A549 (cell line): ENCODE data around the gene TIAM2. TPM values are rescaled to one million over a fixed set of nuclear protein-coding genes. Genes with fewer than 3 reads are reported as not detected.
"Not testable (repeated sequence)": the region's sequence is repeated elsewhere in the genome, so short reads cannot be mapped to it uniquely, and the experiment has no call there.

Experiments
- ATAC-seq, 2 experiments: fragments of 200-7000 bp in 1 of 2; fragments of >200 bp in 1 of 2; cut with Nextera tagmentation in 1 of 2; cut with Tn5 transposase in 1 of 2; 3 replicates each; pipeline versions ENCODE4 v1.8.0 to v1.9.1; 2018 to 2020; ENCODE audit warnings: mild to moderate bottlenecking in 1 of 2, moderate library complexity in 1 of 2
- CTCF ChIA-PET: fragments of 300-600 bp; sonication (Branson Sonifier 250); formaldehyde crosslinking; extraction: SDS; loops from one replicate; lab custom pipeline; 2021; ENCODE audit warnings: antibody characterized with exemption, inconsistent platforms; lab: Yijun Ruan, JAX
- POLR2A ChIA-PET: fragments of 350-600 bp; formaldehyde crosslinking; extraction: SDS; loops from one replicate; lab custom pipeline; 2021; ENCODE audit warnings: antibody characterized with exemption, inconsistent platforms; lab: Yijun Ruan, JAX
- DNase-seq, 2 experiments: peaks; one replicate each; pipeline versions ENCODE4 v3.0.0 to v3.0.0-alpha.2; 2011 to 2016; ENCODE audit warnings: low read depth in 1 of 2, low spot score in 1 of 2
- FAIRE-seq: peaks from 2 replicates; lab custom pipeline; 2011; peaks lifted over from hg19 to GRCh38; lab: Jason Lieb, UNC
- H3K27ac ChIP-seq, 2 experiments: fragments of >200 bp; sonication (Bioruptor Twin); formaldehyde crosslinking; 3 replicates each; pipeline ENCODE4 v1.5.1; 2016 to 2017
- H3K4me1 ChIP-seq: fragments of >200 bp; sonication (Bioruptor Twin); formaldehyde crosslinking; 3 replicates; pipeline ENCODE4 v1.6.1; 2016
- H3K4me2 ChIP-seq: fragments of >200 bp; sonication (Bioruptor Twin); formaldehyde crosslinking; 3 replicates; pipeline ENCODE4 v1.6.1; 2016
- H3K4me3 ChIP-seq: fragments of >200 bp; sonication (Bioruptor Twin); formaldehyde crosslinking; 3 replicates; pipeline ENCODE4 v1.5.1; 2016
- H3K9me3 ChIP-seq: fragments of >200 bp; sonication (Bioruptor Twin); formaldehyde crosslinking; 3 replicates; pipeline ENCODE4 v1.6.1; 2016
- BCL3 ChIP-seq: fragments of >200 bp; sonication (Bioruptor Twin); formaldehyde crosslinking; IDR thresholded peaks from 3 replicates; pipeline ENCODE4 v1.6.1; 2016
- CBX8 ChIP-seq: fragments of 200-600 bp; sonication (generic); IDR thresholded peaks from 2 replicates; pipeline ENCODE4 v1.6.1; 2016
- CEBPB ChIP-seq, 2 experiments: fragments of >200 bp in 1 of 2; sonication (Bioruptor Twin) in 1 of 2; formaldehyde crosslinking in 1 of 2; IDR thresholded peaks; 2 replicates each; pipeline ENCODE4 v1.6.1; 2012 to 2016
- ELK1 ChIP-seq: fragments of 150-350 bp; IDR thresholded peaks from 2 replicates; pipeline ENCODE4 v1.6.1; 2014; ENCODE audit warnings: low read depth, mild to moderate bottlenecking, low read length
- ESRRA ChIP-seq: fragments of 150-350 bp; IDR thresholded peaks from 2 replicates; pipeline ENCODE4 v1.6.1; 2014; ENCODE audit warnings: mild to moderate bottlenecking, low read length, borderline replicate concordance
- FOSB ChIP-seq: fragments of 250-450 bp; sonication (Bioruptor Pico); IDR thresholded peaks from 2 replicates; pipeline ENCODE4 v1.5.0; 2020; ENCODE audit warnings: mild to moderate bottlenecking, moderate library complexity
- FOSL2 ChIP-seq, 2 experiments: fragments of 450-650 bp in 1 of 2; fragments of >200 bp in 1 of 2; sonication (Bioruptor Twin) in 1 of 2; formaldehyde crosslinking; IDR thresholded peaks; 2 replicates each; pipeline versions ENCODE4 v1.5.0 to v1.6.1; 2016 to 2020; ENCODE audit warnings: mild to moderate bottlenecking in 1 of 2, moderate library complexity in 1 of 2
- GATA3 ChIP-seq: IDR thresholded peaks from 2 replicates; pipeline ENCODE4 v1.6.1; 2012; ENCODE audit warnings: borderline replicate concordance
- HES2 ChIP-seq: fragments of >200 bp; sonication (Bioruptor Twin); formaldehyde crosslinking; IDR thresholded peaks from 2 replicates; pipeline ENCODE4 v1.6.1; 2016
- HOXA7 ChIP-seq: fragments of 250-450 bp; sonication (Bioruptor Pico); IDR thresholded peaks from 2 replicates; pipeline ENCODE4 v1.5.0; 2020; ENCODE audit warnings: mild to moderate bottlenecking, moderate library complexity
- HOXB13 ChIP-seq: fragments of 250-450 bp; sonication (Bioruptor Pico); IDR thresholded peaks from 2 replicates; pipeline ENCODE4 v1.5.0; 2020; ENCODE audit warnings: low read depth, mild to moderate bottlenecking, moderate library complexity
- JUN ChIP-seq, 2 experiments: fragments of >200 bp; sonication (Bioruptor Twin); formaldehyde crosslinking; IDR thresholded peaks; 2 replicates in 1 of 2; 3 replicates in 1 of 2; pipeline ENCODE4 v1.6.1; 2016 to 2017
- MAFK ChIP-seq: fragments of 450-650 bp; IDR thresholded peaks from 2 replicates; pipeline ENCODE4 v1.6.1; 2014; ENCODE audit not compliant: partially characterized antibody
- MAZ ChIP-seq: fragments of 150-350 bp; IDR thresholded peaks from 2 replicates; pipeline ENCODE4 v1.6.1; 2014; ENCODE audit warnings: antibody characterized with exemption, low read depth, low read length, borderline replicate concordance
- NFE2L2 ChIP-seq: fragments of 150-350 bp; conservative IDR thresholded peaks from 2 replicates; pipeline ENCODE4 v1.6.1; 2014; ENCODE audit warnings: low read length
- NPAS2 ChIP-seq: fragments of 250-450 bp; sonication (Bioruptor Pico); IDR thresholded peaks from 2 replicates; pipeline ENCODE4 v1.8.0; 2022; ENCODE audit warnings: mild to moderate bottlenecking, moderate library complexity, borderline replicate concordance
- NR3C1 ChIP-seq: fragments of >200 bp; sonication (Bioruptor Twin); formaldehyde crosslinking; IDR thresholded peaks from 3 replicates; pipeline ENCODE4 v1.6.1; 2017
- RAD21 ChIP-seq, 2 experiments: fragments of >200 bp in 1 of 2; sonication (Bioruptor Twin) in 1 of 2; formaldehyde crosslinking in 1 of 2; IDR thresholded peaks in 1 of 2; conservative IDR thresholded peaks in 1 of 2; 2 replicates in 1 of 2; 3 replicates in 1 of 2; pipeline ENCODE4 v1.6.1; 2012 to 2018; ENCODE audit warnings: inconsistent platforms in 1 of 2
- RCOR1 ChIP-seq: fragments of 150-350 bp; IDR thresholded peaks from 2 replicates; pipeline ENCODE4 v1.6.1; 2014; ENCODE audit warnings: antibody characterized with exemption, low read length, low read depth
- RFX5 ChIP-seq: fragments of 450-650 bp; IDR thresholded peaks from 2 replicates; pipeline ENCODE4 v1.7.1; 2014; ENCODE audit warnings: antibody characterized with exemption, mild to moderate bottlenecking, moderate library complexity
- RNF2 ChIP-seq: fragments of 200-600 bp; sonication (generic); IDR thresholded peaks from 2 replicates; pipeline ENCODE4 v1.6.1; 2016; ENCODE audit warnings: low read depth, mild to moderate bottlenecking, antibody characterized with exemption, moderate library complexity, borderline replicate concordance
- TFCP2L1 ChIP-seq: fragments of 250-450 bp; sonication (Bioruptor Pico); IDR thresholded peaks from 2 replicates; pipeline ENCODE4 v1.5.0; 2021; ENCODE audit warnings: mild to moderate bottlenecking
- USF2 ChIP-seq: fragments of 450-650 bp; IDR thresholded peaks from 2 replicates; pipeline ENCODE4 v1.6.1; 2014; ENCODE audit warnings: antibody characterized with exemption
- ZC3H11A ChIP-seq: fragments of 450-650 bp; IDR thresholded peaks from 2 replicates; pipeline ENCODE4 v1.6.1; 2014; ENCODE audit warnings: antibody characterized with exemption, mild to moderate bottlenecking
- ZNF302 ChIP-seq: fragments of 250-450 bp; sonication (Bioruptor Pico); IDR thresholded peaks from 2 replicates; pipeline ENCODE4 v1.9.0; 2021; ENCODE audit warnings: inconsistent platforms, mild to moderate bottlenecking, moderate library complexity
- ZSCAN20 ChIP-seq: fragments of 250-450 bp; sonication (Bioruptor Pico); IDR thresholded peaks from 2 replicates; pipeline ENCODE4 v1.8.0; 2022; ENCODE audit warnings: mild to moderate bottlenecking, moderate library complexity
- WGBS: methylation state at CpG from one replicate; pipeline ENCODE4 v1.1.6; 2017; ENCODE audit errors: missing lambda C conversion rate; 5-methylcytosine and 5-hydroxymethylcytosine counted together
- polyA plus RNA-seq, 4 experiments: library from polyadenylated mRNA; depleted of rRNA in 3 of 4; stranded (reverse); fragments of >200 nt; fragmentation: RNase III in 1 of 4; extraction: RNeasy Plus Mini Kit Qiagen cat#74134 plus additional on column Dnase treatment in 1 of 4; gene quantifications; 2 replicates in 3 of 4; 3 replicates in 1 of 4; pipeline ENCODE4 v1.2.3, GENCODE V29; 2011 to 2017

The TIAM2 gene
- polyA plus RNA-seq, 2 of the 4 experiments (the other 2 are of a cell fraction) = 2.5 to 3.1 TPM

GRCh38 chr6:155014670-155015300 lies 19.7 kb downstream of the TIAM2 start (continued):
- TF ChIP-seq RAD21 (conservative IDR thresholded peaks at IDR 0.05 in 1 of 2, IDR thresholded peaks at IDR 0.05 in 1 of 2) (no peak), CBX8 (no peak), ZNF302 (no peak)
- TF ChIP-seq, all 56 proteins: peak for 0

GRCh38 chr6:155018415-155018814 lies 23.3 kb downstream of the TIAM2 start:
- H3K9me3 ChIP-seq, DNase-seq, H3K4me2 ChIP-seq, POLR2A ChIA-PET, H3K4me3 ChIP-seq, ATAC-seq, FAIRE-seq, H3K27ac ChIP-seq, CTCF ChIA-PET: not testable (repeated sequence)
- WGBS = 81% methylated on average over 3 of the region's 3 CpGs
- peaks cover 43% of the 10 kb centered on the region for H3K4me1 ChIP-seq

GRCh38 chr6:155021680-155022079 lies 26.6 kb downstream of the TIAM2 start:
- ChIA-PET CTCF (interaction anchor here (0.6 to 1.7 kb wide), 3 partner anchors 11 to 93 kb away, joined by 4 to 5 read pairs (median 4); no protein-coding TSS in a partner anchor), POLR2A (no interaction called here)
- Histone ChIP-seq H3K4me1 (peaks cover 33% of the 10 kb centered on the region), H3K27ac (no peak overlapping the region), H3K4me3 (no peak overlapping the region), H3K4me2 (no peak overlapping the region), H3K9me3 (no peaks in the 10 kb centered on the region)
- ATAC-seq (no peak), DNase-seq (no peak), FAIRE-seq (no peak)
- WGBS = 79% methylated on average over 5 of the region's 5 CpGs
- TF ChIP-seq RFX5 (no peak), USF2 (no peak), GATA3 (no peak)

GRCh38 chr6:155022721-155023120 lies 27.6 kb downstream of the TIAM2 start:
- DNase-seq (no peak), ATAC-seq (no peak), FAIRE-seq (no peak)
- CTCF ChIA-PET = interaction anchor here (1.2 to 1.7 kb wide), 2 partner anchors 10 to 94 kb away, joined by 4 to 5 read pairs; no protein-coding TSS in a partner anchor
- TF ChIP-seq MAFK (no peak), HES2 (no peak), RNF2 (no peak), FOSL2 (IDR thresholded peaks at IDR 0.05) (no peak), FOSL2 (CRISPR knock-in tag; IDR thresholded peaks at IDR 0.05) (no peak), ZC3H11A (no peak), HOXB13 (CRISPR knock-in tag) (no peak), BCL3 (no peak), RCOR1 (no peak), FOSB (CRISPR knock-in tag) (no peak), ZSCAN20 (CRISPR knock-in tag) (no peak), NFE2L2 (no peak), ESRRA (no peak), TFCP2L1 (CRISPR knock-in tag) (no peak), ELK1 (no peak), NPAS2 (CRISPR knock-in tag) (no peak), HOXA7 (no peak), NR3C1 (no peak), MAZ (no peak), JUN (IDR thresholded peaks at IDR 0.05) (no peak), CEBPB (IDR thresholded peaks at IDR 0.05) (no peak)
- POLR2A ChIA-PET = no interaction called here
- H3K4me3 ChIP-seq = no peak overlapping the region
- H3K4me2 ChIP-seq = no peak overlapping the region
- WGBS = 92% methylated on average over 7 of the region's 7 CpGs
- H3K9me3 ChIP-seq = no peaks in the 10 kb centered on the region
- H3K4me1 ChIP-seq = peaks cover 32% of the 10 kb centered on the region
- H3K27ac ChIP-seq = no peak overlapping the region
